Head of caudate nucleus (tissue), 42 donors: Measurements from ENCODE around the gene ZNF579.
"Not testable (repeated sequence)": the region's sequence is repeated elsewhere in the genome, so short reads cannot be mapped to it uniquely, and the experiment has no call there.

Experiments
- DNase-seq, 42 donors: peaks; one replicate each; pipeline versions ENCODE4 v3.0.0 to v3.0.0-alpha.2; 2020 to 2021; ENCODE audit warnings: mixed read lengths in 7 of 42
- intact Hi-C: fragments of 100-400 bp; cut with DNase I; formaldehyde crosslinking; loops from one replicate; pipeline ENCODE4 v1.15.0; 2022

ZNF579 gene

DNA sequence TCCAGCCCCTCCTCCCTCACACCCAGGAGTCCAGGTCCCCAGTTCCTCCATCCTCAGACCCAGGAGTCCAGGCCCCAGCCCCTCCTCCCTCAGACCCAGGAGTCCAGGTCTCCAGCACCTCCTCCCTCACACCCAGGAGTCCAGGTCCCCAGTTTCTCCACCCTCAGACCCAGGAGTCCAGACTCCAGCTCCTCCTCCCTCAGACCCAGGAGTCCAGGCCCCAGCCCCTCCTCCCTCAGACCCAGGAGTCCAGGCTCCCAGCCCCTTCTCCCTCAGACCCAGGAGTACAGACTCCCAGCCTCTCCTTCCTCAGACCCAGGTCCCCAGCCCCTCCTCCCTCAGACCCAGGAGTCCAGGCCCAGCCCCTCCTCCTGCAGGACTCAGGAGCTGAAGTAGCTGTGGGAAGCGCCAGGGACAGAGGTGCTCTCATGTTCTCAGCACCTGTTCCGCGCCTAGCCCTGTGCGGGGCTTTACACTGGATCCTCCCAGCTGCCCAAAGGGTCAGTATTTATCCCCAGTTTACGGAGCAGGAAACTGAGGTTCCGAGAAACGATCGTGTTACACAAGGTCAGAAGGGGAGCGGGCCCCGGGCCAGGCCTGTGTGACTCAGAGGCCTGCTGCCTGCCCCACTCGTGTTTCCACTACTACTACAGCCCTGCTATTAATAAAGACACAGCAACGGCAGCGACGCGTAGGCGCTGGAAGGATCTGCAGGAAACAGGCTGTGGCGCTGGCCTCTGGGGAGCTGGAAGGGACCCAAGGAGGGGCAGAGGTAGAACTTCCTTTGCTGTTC is 33.6 kb downstream of the ZNF579 start:
- intact Hi-C loops: no loop called here

GRCh38 chr19:55546011-55546410 is 34.6 kb downstream of the ZNF579 start:
- intact Hi-C loops: no loop called here
- no peak for DNase-seq

More for the DNA sequence above, 33.6 kb downstream of the ZNF579 start:
- peak in 20 of 42 donors; percentile 2 to 70 (median 25) for DNase-seq

- intact Hi-C loops: no loop called here
These were observed 35.2 kb downstream of the ZNF579 start, which contains the start of gene SBK3 for GRCh38 chr19:55545443-55545842. TSS of gene SBK3 (minus strand) at chr19:55545543. CDS start at chr19:55545543, 0 bp downstream.

GRCh38 chr19:55544776-55545439 is 35.7 kb downstream of the ZNF579 start:
- no peak for DNase-seq
- intact Hi-C loops: no loop called here

More at GRCh38 chr19:55545443-55545842, 35.2 kb downstream of the ZNF579 start, which contains the start of gene SBK3:
- no peak for DNase-seq

DNA sequence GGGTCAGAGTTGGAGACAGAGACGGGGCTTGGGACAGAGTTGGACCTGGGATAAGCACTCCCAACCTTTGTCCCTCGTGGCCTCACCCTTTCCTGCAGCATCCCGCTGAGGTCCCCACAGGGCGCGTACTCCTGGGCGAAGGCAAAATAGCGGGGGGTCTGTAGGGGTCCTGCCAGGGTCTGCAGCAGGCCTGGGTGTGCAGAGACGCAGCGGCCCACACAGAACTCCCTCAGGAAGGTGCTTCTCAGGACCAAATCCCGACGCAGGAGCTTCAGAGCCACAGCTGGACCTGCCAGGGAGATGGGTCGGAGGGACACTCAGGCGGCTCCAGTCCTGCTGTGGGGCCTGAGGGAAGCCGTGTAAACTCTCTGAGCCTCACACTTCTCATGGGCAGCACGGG is 36.6 kb downstream of the ZNF579 start:
- intact Hi-C loops: no loop called here
- DNase-seq: no peak

DNA sequence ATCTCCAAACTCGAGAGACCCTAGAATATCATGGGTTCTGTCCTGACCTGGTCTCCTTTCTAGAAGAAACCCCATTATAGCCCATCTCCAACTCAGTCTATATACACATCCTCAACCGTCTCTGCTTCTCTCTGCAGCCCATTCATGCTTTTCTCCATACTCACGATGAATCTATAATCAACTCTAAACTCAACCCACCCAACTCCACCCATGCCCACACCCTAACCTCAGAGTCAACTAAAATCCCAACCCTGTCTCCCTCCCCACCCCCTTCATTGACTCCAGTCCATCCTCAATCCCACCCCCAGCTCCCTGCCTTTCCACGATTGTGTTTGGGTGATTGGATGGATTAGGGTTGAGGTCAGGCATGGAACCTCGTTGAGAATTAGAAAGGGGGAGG is 37.1 kb downstream of the ZNF579 start:
- intact Hi-C loops: no loop called here
- no peak for DNase-seq

GRCh38 chr19:55542292-55542855 is 38.3 kb downstream of the ZNF579 start:
- intact Hi-C loops: no loop called here
- DNase-seq: no peak

DNA sequence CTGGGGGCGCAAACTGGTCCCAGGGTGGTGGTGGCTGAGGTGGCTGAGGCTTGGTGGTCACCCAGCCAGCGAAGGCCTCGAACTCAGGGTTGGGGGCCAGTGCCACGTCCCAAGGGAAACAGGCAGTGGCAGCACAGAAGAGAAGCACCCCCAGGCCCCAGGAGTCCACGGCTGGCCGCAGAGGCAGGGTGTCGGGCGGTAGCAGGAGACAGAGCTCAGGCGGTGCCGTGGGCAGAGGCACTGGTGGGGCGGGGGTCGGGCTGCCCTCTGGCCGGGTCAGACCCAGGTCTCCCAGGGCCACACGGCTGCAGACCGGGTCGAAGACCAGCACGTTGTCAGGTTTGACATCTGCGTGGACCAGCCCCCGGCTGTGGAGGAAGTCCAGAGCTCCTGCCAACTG is 39.6 kb downstream of the ZNF579 start:
- no peak for DNase-seq
- intact Hi-C loops: no loop called here

- intact Hi-C loops: no loop called here
- DNase-seq: no peak
These were observed 40.0 kb downstream of the ZNF579 start for GRCh38 chr19:55540619-55541018.

DNA sequence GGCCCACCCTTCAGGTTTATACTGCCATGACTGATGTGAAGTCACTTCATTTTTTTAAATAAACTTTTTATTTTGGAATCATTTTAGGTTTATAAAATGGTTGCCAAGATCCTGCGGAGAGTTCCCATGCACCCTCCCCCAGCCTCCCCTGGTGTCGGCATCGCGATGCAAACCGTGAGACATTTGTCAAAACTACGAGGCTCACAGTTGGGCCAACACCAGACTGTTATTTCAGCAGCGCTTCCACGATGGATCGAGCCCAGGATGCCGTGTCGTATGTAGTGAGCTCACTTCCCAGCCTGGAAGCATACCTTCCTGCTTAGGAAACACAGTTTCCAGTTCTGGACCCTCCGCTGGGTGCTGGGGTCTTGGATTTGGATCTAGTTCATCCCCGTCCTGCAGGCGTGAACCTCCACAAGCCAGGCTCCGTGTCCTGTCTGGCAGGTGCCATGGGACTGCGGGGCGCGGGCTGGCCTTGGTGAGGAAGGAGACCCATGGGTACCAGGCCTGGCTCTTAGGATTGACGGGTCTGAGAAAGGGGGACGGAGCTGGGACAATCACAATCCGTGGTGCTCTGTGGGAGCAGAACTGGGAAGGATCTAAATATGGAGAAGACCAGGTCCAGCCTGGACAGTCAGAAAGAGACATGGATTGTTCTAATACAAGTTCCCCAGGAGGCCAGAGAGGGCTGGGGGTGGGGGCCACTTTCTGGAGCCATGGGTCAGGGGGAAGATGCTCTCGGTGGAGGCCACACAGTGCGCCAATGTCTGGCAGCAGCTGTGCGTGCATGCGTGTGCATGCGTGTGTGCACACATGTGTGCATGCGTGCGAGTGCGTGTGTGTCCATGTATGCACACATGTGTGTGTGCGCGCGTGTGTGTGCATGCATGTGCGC is 41.3 kb downstream of the ZNF579 start:
- intact Hi-C loops: no loop called here
- DNase-seq: no peak

GRCh38 chr19:55538132-55538531 is 42.5 kb downstream of the ZNF579 start:
- intact Hi-C loops: no loop called here

GRCh38 chr19:55537741-55538111 is 42.9 kb downstream of the ZNF579 start:
- intact Hi-C loops: no loop called here
- no peak for DNase-seq

More at GRCh38 chr19:55538132-55538531, 42.5 kb downstream of the ZNF579 start:
- DNase-seq: no peak

DNA sequence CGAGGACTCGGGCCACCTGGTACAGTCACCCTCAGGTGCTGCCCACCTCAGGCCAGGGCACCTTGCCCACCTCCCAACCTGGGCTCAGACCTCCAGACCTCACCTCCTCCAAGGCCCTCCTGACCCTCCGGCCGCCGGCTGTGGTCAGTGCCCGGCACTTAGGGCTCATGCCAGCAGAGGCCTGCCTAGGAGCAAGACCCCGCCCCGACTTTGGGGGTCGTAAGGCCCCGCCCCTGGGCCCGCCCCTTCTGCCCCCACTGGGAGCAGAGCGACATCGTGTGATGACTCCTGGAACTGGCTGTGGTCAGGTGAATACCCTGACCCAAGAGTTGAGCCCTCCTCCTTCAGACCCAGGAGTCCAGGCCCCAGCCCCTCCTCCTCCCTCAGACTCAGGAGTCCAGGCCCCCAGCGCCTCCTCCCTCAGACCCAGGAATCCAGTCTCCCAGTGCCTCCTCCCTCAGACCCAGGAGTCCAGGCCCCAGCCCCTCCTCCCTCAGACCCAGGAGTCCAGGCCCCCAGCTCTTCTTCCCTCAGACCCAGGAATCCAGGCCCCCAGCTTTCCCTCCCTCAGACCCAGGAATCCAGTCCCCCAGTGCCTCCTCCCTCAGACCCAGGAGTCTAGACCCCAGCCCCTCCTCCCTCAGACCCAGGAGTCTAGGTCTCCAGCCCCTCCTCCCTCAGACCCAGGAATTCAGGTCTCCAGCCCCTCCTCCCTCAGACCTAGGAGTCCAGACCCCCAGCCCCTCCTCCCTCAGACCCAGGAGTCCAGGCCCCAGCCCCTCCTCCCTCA is 43.5 kb downstream of the ZNF579 start, which contains the start of gene SBK2:
Gene SBK2, minus strand, starts transcription at position 183 of the 790 bp plus-strand sequence. CDS start 839 bp downstream, outside the sequence.
- DNase-seq: no peak
- intact Hi-C loops: no loop called here

- DNase-seq: no peak
- intact Hi-C loops: no loop called here
These were observed 44.3 kb downstream of the ZNF579 start for GRCh38 chr19:55536366-55536765.

DNA sequence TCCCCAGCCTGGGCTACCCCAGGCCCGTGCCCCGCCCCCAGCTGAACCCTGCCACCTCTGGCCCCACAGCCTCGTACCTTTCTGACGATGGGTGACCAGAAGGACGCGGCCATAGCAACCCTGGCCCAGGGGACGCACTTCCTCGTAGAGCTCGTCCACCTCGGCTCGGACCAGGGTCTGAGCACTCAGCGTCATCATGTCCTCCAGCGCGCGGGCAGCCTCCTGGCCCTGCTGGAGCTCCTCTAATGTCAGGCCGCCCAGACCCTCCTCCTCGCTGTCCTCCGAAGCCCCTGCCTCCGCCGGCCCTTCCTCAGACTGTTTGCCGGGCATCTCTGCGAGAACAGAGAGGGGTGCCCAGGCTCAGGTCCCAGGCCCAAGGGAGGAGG is 44.7 kb downstream of the ZNF579 start:
- no peak for DNase-seq
- intact Hi-C loops: no loop called here

GRCh38 chr19:55535173-55535964 is 45.3 kb downstream of the ZNF579 start:
- DNase-seq: no peak
- intact Hi-C loops: no loop called here

DNA sequence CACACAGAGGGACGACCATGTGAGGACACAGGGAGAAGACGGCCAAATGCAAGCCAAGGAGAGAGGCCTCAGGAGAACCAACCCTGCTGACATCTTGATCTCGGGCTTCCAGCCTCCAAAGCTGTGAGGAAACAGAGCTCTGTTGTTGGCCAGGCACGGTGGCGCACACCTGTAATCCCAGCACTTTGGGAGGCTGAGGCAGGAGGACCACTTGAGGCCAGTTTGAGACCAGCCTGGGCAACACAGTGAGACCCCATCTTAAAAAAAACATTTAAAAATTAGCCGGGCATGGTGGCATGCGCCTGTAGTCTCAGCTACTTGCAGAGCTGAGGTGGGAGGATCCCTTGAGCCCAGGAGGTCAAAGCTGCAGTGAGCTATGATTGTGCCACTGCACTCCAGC is 46.4 kb downstream of the ZNF579 start:
- intact Hi-C loops, DNase-seq: not testable (repeated sequence)

- no peak for DNase-seq
- intact Hi-C loops: no loop called here
These were observed 49.7 kb downstream of the ZNF579 start for GRCh38 chr19:55530996-55531395.
